ENCODE results near the gene LCE1F.

GRCh38 chr1:152795686-152796085 lies 20.7 kb downstream of the LCE1F start:
- TF ChIP-seq CTCF (IDR thresholded peaks at IDR 0.05 in 4 of 5, conservative IDR thresholded peaks at IDR 0.05 in 1 of 5) (no peak), POLR2A (IDR thresholded peaks at IDR 0.05) (no peak)

Data from gastrocnemius medialis (tissue), 4 donors.